Stimulated activated CD8-positive, alpha-beta memory T cell treated with anti-CD3 and anti-CD28 coated beads, Interleukin-7, amount 100 ng/mL, for 48 hours (primary cell): ENCODE measurements around the gene LHPP.
"Not testable (repeated sequence)": the region's sequence is repeated elsewhere in the genome, so short reads cannot be mapped to it uniquely, and the experiment has no call there.

Source experiments
- DNase-seq, 2 donors: peaks; one replicate each; pipeline ENCODE4 v3.0.0-alpha.2; 2020; ENCODE audit warnings: low read depth in 1 of 2; ENCODE audit errors: extremely low read depth in 1 of 2

The LHPP gene

DNA sequence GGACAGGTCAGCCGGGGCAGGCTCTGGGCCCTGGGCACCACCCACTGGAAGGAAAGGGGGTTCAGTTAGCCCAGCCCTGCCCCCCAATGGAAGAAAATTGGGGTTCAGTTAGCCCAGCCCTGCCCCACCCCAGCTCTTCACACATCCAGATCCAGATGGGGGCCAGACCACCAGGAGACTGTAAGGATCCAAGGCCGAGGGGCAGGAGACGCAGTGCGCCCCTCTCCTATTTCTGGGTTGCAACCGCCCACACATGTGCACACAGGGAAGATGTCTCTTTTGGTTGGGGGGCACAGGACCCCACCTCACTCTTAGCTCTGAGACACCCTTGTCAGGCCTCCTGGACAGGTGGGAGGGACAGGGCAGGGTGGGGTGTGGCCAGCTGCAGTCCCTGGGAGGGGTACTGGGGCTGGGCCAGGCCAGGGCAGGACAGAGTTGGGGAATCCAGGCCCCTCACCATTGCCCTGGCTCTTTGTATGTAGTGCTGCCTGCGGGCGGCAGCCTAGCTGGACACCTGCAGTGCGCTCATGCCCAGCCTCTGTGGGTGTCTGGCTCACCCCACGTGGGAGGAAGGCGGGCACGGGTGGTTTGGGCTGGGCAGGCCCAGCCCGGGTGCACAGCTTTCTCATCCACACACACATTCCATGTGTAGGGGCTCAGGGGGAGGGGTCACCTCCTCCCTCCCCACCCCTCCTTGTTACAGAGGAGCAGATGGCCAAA is 141.2 kb downstream of the LHPP start:
- DNase-seq: no peak

DNA sequence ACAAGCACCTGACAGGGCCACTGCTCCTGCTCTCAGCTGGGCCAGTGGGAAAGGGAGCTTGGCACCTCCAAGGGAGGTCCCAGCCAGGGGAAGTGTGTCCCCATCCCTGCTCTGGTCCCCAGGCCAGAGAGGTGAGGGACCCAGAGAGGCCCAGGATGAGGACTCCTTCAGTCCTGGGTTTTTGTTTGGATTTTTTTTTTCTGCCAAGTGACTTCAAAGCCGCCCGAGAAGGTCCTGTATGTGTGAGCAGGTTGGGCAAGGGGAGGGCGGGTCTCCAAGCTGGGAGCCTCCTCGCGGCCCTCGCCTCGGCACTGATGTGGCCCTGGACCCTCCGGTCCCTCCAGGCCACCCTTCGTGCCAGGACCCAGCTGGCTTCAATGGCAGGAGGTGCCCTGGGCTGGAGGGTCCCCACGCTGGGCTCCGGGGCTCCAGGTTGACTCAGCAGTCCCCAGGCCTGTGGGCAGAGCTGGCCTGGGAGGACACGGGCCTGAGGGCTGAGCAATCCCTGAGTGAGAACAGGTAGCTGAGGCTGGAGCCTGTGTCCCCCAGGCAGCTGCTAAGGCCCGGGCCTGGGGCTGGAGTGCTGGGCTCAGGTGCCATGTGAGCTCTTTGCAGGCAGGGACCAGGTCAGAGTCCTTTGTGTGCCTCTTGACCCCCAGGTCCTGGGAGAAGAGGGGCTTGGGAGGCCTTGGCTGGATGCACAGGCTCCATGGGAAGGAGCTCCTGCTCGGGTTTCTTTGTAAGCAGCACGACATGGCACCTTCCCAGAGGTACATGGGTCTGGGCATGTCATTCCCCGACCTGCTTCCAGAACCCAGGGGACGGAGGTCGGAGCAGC is 142.0 kb downstream of the LHPP start:
- no peak for DNase-seq

DNA sequence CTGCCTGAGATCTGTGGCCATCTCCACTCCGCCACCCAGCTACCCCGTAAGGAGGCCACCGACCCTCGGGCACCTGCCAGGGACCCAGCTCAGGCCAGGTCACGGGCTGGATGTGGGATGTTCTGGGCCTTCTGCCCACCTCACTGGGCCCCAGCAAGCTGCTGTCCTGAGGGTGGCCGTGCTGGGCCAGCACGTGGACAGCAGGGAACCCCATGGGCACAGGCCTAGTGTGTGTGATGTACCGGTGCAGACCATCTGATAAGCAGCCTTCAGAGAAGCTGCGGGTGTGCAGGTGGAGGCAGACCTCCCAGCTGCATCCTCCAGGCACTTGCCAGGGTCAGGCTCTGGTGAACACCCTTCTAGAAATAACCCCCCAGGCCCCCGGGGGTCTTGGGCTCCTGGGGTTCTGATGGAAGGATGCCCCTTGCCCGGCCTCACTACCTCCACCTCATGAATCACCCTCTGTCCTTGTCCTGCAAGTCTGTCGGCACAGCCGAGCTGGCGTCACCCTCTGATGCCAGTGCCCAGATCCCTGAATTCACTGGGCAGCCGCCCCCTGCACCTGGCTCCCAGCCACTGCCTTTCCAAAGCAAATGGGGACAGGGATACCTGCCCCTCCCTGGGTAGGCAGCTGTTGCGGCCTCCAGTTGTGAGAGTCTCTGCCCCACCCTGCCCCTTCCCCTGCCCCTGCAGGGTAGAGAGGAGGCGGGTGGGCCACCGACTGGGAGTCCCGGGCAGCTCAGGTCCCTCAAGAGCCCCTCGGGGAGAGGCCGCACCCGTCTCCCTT is 142.8 kb downstream of the LHPP start:
- no peak for DNase-seq

DNA sequence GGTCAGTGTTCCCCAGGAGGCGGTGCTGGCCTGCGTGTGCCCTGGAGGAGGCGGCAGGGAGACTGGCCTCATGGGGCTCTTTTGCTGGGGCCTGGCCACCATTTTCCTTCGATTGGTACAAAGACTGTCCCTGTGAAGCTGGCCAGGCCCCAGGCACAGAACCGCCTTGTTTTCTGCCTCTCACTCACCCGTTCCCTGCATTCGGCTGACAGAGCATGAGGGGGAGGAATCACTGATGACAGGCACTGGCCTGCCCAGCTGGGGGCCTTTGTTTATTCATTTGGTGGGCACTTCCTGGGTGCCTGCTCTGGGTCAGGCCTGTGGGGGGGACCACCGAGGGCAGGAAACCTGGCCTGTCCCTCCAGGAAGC is 143.4 kb downstream of the LHPP start:
- DNase-seq: no peak

DNA sequence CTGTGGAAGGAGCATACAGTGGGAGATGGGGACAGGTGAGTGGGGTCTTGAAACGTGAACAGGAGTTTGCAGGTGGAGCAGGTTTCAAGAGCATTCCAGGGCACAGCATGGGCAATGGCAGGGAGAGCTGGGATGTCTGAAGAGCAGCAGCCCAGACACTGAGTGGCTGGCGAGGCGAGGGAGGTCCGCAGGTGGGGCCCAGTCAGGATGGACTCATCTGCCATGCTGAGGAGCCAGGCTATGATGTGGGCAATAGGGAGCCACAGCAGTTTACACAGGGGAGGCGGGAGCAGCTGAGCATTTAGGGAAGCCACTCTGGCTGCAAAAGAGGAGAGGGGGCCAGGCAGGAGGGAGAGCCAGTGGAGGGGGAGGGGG is 143.8 kb downstream of the LHPP start:
- DNase-seq: no peak

DNA sequence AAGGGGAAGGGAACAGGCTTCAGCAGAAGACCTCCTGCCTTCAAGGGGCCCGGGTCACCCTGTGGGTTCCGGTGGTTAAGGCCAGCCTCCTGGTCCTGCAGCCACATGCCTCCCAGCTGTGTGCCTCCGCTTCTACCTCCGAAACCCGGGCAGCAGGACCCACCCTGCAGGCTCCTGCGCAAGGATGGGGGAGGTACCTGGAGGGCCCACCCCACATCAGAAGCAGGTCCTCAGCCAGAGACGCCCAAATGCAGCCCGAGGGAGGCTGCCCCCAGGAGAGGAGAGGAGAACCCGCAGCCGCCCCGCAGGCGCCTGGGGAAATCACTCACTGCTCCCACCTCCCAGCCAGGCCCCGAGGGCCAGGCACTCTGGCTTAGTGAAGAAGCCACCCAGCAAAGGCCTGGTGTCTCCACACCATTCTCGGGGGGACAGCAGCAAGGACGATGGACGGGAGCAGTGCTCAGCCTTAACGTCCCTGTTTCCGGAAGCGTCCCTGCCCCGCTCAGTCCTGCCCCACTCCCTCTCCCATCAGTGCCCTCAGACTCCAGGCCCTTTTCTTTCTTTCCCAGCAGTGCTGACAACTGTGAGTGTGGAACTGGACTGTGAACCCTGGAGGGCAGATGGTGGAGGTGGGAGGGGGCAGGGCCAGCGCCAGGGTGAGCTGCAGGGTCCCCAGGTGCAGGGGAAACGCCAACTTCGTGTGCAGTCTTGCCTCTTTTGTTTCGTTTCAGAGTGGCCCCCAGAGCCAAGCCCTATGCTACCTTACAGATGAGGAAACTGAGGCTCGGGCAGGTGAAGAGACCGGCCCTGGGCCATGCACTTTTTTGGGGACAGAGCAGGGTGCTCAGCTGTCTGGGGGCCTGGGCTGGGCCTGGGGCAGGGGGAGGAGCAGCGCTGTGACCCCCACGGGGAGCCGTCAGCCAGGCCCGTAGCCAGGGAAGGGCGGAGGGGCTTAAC is 144.5 kb downstream of the LHPP start:
- no peak for DNase-seq

DNA sequence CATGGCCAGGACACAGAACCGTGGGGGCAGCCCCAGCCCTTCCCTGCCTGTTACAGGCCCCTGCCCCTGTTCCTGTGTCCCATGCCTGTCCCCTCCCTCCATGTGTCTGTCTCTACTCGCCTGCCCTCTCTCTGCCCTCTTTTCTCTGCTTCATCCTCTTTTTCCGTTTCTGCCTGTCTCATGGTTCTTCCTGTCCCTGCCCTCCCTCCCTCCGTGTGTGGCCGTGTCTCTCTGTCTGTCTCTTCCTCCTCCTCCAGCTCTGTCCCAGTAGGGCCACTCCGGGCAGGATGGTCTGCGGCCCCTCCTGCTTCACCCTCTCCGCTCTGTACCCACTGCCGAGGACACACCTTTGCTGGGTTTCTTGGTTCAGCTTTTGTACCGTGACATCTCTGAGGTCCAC is 145.2 kb downstream of the LHPP start:
- DNase-seq: no peak

DNA sequence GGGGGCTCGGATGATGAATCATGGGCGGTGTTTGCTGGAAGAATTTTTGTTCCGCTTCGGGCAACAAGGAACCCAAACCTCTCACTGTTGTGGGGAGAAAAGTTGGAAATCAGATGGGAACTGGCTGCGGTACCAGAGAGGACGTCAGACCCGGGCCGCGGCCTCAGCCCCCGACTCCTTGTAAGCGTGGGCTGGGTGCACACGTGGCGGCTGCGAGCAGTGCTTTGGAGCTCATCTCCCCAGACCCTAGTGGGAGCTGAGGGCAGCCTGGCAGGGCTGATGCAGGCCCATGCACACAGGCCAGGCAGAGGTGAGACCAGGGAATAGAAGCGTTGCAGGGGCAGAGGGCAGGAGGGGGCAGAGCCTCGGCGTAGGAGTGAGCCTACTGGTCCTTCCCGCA is 146.1 kb downstream of the LHPP start:
- no peak for DNase-seq

DNA sequence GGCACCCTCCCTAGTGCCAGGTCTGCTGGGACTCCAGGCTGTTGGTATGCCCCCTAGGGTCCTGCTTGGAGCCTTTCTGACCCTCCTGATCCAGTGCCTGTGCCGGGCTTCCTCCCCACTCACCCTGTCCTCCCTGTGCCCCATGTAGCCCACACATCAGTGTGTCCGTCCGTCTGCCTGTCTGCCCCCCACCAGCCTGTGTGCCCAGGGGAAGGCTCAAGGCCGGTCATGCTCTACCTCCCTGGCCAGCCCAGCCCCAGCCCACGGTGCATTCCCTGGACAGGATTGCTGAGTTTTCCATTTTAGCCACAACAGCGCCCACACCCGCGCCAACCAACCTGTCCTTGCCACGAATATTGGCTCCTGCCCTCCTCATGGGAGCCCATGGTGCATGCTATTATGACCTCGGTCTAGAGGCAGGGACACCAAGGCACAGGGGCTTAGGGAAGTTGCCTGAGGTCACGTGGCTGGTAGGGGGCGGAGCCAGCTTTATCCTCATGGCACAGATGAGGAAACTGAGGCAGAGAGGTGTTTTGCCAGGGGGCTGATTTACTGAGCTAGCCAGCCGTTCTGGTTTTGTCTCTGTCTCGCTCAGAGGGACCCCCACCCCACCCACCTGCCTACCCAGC is 146.6 kb downstream of the LHPP start:
- no peak for DNase-seq

DNA sequence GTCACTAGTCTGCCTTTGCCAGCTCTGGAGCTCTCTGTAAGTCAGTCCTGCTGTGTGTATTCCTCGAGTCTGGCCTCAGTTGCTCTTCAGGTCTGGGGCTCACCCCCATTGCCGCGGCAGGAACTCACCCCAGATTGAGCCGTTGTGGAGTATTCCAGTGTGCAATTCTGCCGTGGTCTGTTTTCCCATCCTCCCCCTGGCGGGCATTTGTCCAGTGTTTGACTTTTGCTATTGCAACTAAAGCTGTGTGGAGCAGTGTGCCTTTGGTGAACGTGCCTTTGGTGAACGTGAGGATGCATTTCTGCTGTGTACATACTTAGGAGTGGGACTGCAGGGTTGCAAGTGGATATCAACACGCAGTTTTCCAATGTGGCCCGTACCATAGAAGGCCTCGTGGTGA is 148.1 kb downstream of the LHPP start:
- no peak for DNase-seq

DNA sequence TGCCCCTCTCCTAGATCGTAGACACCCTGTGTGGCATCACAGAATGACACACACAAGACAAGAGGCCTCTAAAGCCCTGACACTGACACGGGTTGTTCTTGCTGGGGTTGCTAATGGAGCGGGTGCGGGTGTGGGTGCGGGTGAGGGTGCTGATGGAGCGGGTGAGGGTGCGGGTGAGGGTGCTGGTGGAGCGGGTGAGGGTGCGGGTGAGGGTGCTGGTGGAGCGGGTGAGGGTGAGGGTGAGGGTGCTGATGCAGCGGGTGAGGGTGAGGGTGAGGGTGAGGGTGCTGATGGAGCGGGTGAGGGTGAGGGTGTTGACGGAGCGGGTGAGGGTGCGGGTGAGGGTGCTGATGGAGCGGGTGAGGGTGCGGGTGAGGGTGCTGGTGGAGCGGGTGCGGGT is 148.6 kb downstream of the LHPP start:
- not testable (repeated sequence) for DNase-seq

DNA sequence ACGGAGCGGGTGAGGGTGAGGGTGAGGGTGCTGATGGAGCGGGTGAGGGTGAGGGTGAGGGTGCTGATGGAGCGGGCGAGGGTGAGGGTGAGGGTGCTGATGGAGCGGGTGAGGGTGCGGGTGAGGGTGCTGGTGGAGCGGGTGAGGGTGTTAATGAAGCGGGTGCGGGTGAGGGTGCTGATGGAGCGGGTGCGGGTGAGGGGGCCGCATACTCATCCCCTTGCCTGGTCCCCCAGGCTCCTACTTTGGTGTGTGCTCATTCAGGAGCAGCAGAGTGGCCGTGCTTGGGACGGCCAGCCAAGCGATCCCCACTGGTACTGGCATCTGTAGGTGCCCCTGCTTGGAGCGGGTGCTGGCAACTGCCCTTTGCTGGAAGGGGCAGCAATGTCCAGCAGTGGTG is 149.2 kb downstream of the LHPP start:
- DNase-seq: not testable (repeated sequence)

DNA sequence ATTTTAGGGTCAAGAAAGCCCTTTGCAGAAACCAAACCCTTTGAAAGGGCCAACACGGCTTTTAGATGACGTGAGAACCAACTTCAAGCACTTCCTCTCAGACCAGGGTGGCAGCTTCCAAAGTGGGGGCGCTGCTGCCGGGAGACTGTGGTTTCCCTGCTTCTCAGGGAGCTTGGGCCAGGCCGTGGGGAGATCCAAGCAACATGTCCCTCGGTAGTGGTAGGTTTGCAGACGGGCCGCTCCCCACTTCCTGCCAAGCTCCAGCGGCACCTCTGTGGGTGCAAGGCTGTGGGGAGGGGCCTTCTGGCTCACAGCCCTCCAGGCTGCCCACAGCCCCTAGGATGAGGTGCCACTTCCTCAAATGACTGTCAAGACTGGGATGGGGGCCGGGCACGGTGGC is 150.1 kb downstream of the LHPP start:
- DNase-seq: peak in 1 of 2 donors; percentile 20

DNA sequence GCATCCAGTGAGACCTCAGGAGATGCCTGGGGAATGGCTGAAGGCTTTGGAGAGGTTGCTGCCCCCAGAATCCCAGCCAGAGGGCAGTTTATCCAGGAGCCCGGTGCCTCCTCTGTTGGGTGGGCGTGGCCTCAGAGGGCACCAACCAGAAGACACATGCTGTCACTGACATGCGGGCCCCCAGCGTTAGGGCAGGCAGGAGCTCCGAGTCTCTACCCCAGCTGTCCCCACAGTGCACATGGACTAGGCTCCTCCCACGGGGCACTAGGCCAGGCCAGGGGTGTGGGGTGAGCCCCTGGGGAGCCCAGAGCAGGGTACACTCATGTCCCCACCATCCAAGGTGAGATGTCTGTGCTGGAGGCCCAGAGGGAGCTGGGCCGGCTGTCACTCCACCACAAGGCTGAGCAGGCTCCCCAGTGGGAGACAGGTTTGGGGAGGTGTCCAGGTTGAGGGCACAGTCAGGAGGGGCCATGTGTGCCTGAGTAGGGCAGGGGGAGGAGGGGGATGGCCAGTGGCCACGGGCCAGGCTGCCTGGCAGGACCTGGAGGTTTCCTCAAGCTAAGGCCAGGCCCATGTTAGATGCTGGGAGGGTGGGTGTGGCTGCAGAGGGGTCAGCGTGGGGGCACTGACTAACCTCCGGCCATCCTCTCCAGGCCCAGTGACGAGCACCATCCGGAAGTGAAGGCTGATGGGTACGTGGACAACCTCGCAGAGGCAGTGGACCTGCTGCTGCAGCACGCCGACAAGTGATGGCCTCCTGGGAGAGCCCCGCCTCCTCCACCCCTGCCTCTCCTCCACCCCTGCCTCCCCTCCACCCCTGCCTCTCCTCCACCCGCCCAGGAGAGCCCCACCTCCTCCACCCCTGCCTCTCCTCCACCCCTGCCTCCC is 151.2 kb downstream of the LHPP start:
- DNase-seq: no peak

DNA sequence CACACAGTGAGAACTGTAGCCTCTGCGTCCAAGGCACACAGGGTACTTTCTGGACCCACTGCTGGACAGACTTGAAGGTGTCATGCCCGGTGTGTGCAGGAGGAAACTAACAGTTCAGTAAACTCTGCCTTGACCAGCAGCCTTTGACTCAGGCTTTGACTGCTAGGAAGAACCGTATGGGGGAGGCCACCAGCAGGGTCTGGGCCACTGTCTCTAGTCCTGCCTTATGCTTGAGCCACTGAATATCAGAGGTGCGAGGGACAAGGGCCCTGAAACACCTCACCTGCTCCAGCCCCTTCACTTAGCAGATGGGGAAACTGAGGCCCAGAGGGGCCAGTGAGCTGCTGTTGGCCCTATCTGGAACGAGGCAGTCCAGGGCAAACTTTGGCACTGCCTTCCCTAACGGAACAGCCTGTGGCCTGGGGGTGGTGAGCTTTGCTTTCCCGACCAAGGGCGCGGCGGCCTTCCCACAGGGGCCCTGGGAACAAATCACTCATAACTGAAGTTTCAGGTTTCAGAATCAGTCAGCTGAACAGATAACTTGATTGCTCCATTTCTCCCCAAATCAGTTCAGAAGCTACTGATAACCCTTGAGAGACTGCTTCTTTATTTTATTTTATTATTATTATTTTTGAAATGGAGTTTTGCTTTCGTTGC is 152.5 kb downstream of the LHPP start:
- peak; percentile 47 to 54 for DNase-seq

DNA sequence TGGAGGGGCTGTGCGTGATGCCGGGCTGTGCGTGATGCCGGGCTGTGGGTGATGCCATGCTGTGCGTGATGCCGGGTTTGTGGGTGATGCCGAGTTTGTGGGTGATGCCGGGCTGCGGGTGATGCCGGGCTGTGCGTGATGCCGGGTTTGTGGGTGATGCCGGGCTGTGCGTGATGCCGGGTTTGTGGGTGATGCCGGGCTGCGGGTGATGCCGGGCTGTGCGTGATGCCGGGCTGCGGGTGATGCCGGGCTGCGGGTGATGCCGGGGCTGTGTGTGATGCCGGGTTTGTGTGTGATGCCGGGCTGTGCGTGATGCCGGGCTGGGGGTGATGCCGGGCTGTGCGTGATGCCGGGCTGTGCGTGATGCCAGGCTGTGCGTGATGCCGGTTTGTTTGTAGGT is 153.6 kb downstream of the LHPP start:
- no peak for DNase-seq

DNA sequence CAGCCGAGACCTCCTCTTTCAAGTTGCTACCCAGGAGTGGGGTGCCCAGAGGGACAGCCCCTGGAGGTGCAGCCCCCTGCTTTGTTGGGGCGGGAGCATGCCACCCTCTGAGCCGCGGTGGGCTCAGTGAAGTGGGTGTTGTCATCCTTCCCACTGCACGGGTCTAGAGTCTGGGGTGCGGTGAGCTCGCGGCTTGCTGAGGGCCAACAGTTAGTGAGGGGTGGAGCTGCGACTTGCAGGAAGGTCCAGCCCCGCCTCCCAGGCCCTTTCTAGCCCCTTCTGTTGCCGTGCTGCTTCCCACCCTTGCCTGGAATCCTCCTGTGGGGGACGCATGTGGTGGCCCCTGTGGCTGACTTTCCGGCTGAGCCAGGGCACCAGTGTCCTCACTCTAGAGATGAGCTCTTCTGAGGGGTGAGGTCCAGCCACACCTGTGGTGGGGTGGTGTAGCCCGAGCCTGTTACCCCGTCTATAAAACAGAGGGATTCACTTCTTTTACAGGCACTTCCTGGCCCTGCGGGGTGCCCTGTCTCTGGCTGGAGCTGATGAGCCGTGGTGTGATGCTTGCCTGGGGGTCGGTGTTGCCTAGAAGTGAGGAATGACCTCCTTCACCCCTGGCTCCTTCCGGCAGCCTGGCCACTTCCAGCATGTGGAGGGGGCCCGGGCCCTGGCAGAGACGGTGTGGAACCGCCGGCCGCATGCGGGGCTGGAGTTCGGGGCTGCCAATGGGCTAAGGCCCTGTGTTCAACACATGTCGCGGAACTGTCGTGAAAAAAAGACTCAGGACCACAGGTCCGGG is 154.6 kb downstream of the LHPP start:
- DNase-seq: no peak

DNA sequence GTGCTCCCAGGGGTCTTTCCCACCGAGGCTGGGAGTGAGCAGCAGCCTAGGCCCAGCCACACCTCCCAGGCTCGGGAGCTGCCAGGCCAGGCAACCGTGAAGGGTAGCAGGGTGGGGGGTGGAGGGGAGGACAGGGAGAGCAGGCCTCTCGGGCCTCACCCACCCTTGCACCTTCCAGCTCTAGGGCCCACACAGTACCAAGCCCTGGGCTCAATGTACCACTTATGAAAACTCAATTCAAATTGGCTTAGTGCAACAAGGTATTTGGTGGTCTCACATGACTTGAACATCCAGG is 155.2 kb downstream of the LHPP start:
- no peak for DNase-seq
